22Rv1 (cell line): Measurements from ENCODE around the gene PIN4.
"Not testable (repeated sequence)": the region's sequence is repeated elsewhere in the genome, so short reads cannot be mapped to it uniquely, and the experiment has no call there.

ENCODE experiments used
- CTCF ChIP-seq: fragments of 450-650 bp; IDR thresholded peaks from 2 replicates; pipeline ENCODE4 v1.5.1; 2017; ENCODE audit warnings: mild to moderate bottlenecking
- ZFX ChIP-seq: fragments of 450-650 bp; IDR thresholded peaks from 2 replicates; pipeline ENCODE4 v1.6.1; 2017; ENCODE audit warnings: antibody characterized with exemption, borderline replicate concordance

GRCh38 chrX:72220375-72220774, 38.8 kb downstream of the PIN4 start:
- TF ChIP-seq CTCF, ZFX: not testable (repeated sequence)
